ENCODE results near the gene SMTNL2. TPM values are rescaled to one million over a fixed set of nuclear protein-coding genes. Genes with fewer than 3 reads are reported as not detected.

Gene SMTNL2
- total and polyA plus RNA-seq, 12 donors = 2.7 to 84.1 (median 19.1) TPM

GRCh38 chr17:4549781-4550533 is 34.4 kb upstream of the SMTNL2 start:
- Histone ChIP-seq H3K4me3 (no peak overlapping the region), H3K27me3 (no peaks in the 10 kb centered on the region), H3K4me1 (peaks cover 5 to 15% (median 10%) of the 10 kb centered on the region in 9 donors), H3K36me3 (peaks cover 0 to 91% (median 40%) of the 10 kb centered on the region in 9 donors), H3K27ac (no peak overlapping the region), H3K9me3 (no peaks in the 10 kb centered on the region)
- WGBS, 2 donors = 91 to 92% methylated on average over 25 of the region's 25 CpGs
- intact Hi-C loops (cut with DNase I) = loop anchor here in 2 of 10 donors (10.0 kb wide), 2 partner anchors 55 to 125 kb away; partner anchors contain the start of gene SPNS2 (in 1 of the 2)
- DNase-seq (no peak), ATAC-seq (no peak)
- TF ChIP-seq CTCF (IDR thresholded peaks at IDR 0.05) = no peak

DNA sequence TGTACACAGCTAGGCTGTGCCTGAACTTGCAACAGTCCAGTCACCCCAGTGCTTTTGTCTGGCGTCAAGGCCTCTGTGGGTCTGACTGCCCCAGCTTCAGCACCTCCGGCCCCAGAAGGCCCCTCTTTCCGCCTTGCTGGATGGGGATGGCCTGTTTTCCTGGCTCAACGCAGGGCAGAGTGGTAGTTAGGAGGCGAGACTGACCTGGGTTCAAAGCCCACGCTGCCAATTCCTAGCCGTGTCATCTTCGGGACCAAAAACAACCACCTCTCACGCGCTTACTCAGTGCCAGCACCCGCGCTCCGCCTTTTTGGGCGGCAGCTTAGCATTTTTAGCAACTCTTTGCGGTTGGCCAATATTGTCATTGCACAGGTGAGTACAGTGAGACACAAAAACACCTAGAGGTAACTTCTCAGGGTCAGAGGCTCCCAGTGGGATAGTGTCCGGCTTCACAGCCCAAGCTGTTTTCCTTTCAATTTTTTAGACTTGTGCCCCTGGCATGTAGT is 33.7 kb upstream of the SMTNL2 start:
- no peak for ATAC-seq
- 92 to 97% methylated on average over 16 of the region's 16 CpGs for WGBS, 2 donors
- H3K27ac ChIP-seq = no peak overlapping the region
- H3K27me3 ChIP-seq = no peaks in the 10 kb centered on the region
- H3K9me3 ChIP-seq = no peaks in the 10 kb centered on the region
- H3K36me3 ChIP-seq = peaks cover 0 to 86% (median 40%) of the 10 kb centered on the region in 9 donors
- H3K4me1 ChIP-seq = peaks cover 5 to 16% (median 12%) of the 10 kb centered on the region in 9 donors
- no peak for DNase-seq
- H3K4me3 ChIP-seq = no peak overlapping the region
- intact Hi-C loops (cut with DNase I) = loop anchor here in 1 of 10 donors (10.0 kb wide), 1 partner anchor 56 kb away; the partner anchor contains the start of gene SPNS2
- TF ChIP-seq CTCF (IDR thresholded peaks at IDR 0.05) = no peak

GRCh38 chr17:4551141-4551540 is 33.2 kb upstream of the SMTNL2 start:
- no peaks in the 10 kb centered on the region for H3K9me3 ChIP-seq
- no peaks in the 10 kb centered on the region for H3K27me3 ChIP-seq
- WGBS, 2 donors = 80 to 85% methylated on average over 8 of the region's 8 CpGs
- DNase-seq (no peak), ATAC-seq (no peak)
- H3K4me1 ChIP-seq = peaks cover 7 to 22% (median 18%) of the 10 kb centered on the region in 9 donors
- H3K27ac ChIP-seq = no peak overlapping the region
- intact Hi-C loops (cut with DNase I) = loop anchor here in 1 of 10 donors (10.0 kb wide), 1 partner anchor 56 kb away; the partner anchor contains the start of gene SPNS2
- H3K4me3 ChIP-seq = no peak overlapping the region
- TF ChIP-seq CTCF (IDR thresholded peaks at IDR 0.05) = no peak
- peaks cover 0 to 81% (median 40%) of the 10 kb centered on the region in 9 donors for H3K36me3 ChIP-seq

DNA sequence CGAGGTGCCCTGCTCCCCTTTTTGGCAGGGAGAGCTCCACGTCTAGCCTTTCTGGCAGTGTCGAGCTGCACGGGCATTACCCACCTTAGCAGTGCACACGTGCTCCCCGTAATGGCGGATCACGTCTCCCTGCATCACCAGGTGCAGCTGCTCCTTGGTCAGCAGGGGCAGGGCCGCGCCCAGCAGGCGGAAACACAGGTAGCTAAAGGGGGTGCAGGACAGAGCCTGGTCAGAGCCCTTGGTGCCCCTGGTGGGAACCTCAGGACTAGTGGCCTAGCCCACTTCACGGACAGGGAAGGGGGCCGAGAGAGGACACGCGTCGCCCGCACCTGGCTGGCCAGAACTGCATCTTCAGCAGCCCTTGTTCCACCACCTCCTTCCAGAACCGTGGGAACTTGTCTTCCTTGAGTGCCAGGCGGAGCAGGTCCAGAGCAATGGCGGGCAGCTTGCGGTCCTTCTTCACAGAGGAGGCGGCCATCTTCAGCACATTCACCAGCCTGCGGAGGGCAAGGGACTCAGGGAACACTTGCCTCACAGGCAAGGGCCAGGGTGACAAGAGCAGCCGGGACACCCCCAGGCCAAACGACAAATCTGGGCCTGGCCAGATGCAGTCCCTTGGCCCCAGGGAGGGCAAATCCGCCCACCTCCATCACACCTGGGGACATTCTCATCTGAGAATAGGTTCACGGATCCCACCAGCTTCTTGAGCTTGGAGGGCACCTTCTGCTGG is 32.4 kb upstream of the SMTNL2 start:
- intact Hi-C loops (cut with DNase I) = loop anchor here in 1 of 10 donors (10.0 kb wide), 1 partner anchor 57 kb away; the partner anchor contains the start of gene SPNS2
- H3K27ac ChIP-seq = no peak overlapping the region
- no peak for DNase-seq
- no peak for ATAC-seq
- peaks cover 0 to 72% (median 40%) of the 10 kb centered on the region in 9 donors for H3K36me3 ChIP-seq
- H3K9me3 ChIP-seq = no peaks in the 10 kb centered on the region
- H3K4me3 ChIP-seq = no peak overlapping the region
- WGBS, 2 donors = 95% methylated on average over 27 of the region's 27 CpGs
- no peak for TF ChIP-seq CTCF (IDR thresholded peaks at IDR 0.05)
- peaks cover 7 to 24% (median 21%) of the 10 kb centered on the region in 9 donors for H3K4me1 ChIP-seq
- H3K27me3 ChIP-seq = no peaks in the 10 kb centered on the region

Measured in heart right ventricle (tissue), 16 donors.